Fibroblast of peridontal ligament (primary cell): ENCODE data around the gene TLCD1.

Experiments used
- DNase-seq: peaks from one replicate; pipeline ENCODE4 v3.0.0-alpha.2; 2010; ENCODE audit errors: extremely low read depth

The TLCD1 gene

GRCh38 chr17:28686296-28686695, 39.7 kb downstream of the TLCD1 start:
- DNase-seq, result no peak

- no peak for DNase-seq
These were observed 40.7 kb downstream of the TLCD1 start for GRCh38 chr17:28685366-28685765.

- peak; percentile 41 for DNase-seq
These were observed 41.1 kb downstream of the TLCD1 start for GRCh38 chr17:28684963-28685362.

GRCh38 chr17:28682655-28683054, 43.4 kb downstream of the TLCD1 start:
- DNase-seq, result no peak

GRCh38 chr17:28675980-28676379, 50.1 kb downstream of the TLCD1 start:
- no peak for DNase-seq

- DNase-seq, result peak; percentile 43
These were observed 50.5 kb downstream of the TLCD1 start for GRCh38 chr17:28675490-28675889.
